Endothelial cell of umbilical vein (primary cell): ENCODE data around the gene SAMD10.

ENCODE experiments used
- CTCF ChIP-seq, 2 donors: IDR thresholded peaks; 1 replicate in 1 of 2; 2 replicates in 1 of 2; pipeline ENCODE4 v1.5.1; 2011; ENCODE audit warnings: low read length in 2 of 2, mild to moderate bottlenecking in 2 of 2, moderate library complexity in 2 of 2, control low read depth in 1 of 2, inconsistent platforms in 1 of 2, low read depth in 1 of 2; ENCODE audit not compliant: insufficient read depth in 1 of 2; ENCODE audit errors: extremely low read depth in 1 of 2
- EZH2 ChIP-seq: IDR thresholded peaks from 2 replicates; pipeline ENCODE4 v1.6.1; 2012; ENCODE audit warnings: borderline replicate concordance, low read depth, mild to moderate bottlenecking, moderate library complexity, low read length, inconsistent platforms; ENCODE audit not compliant: severe bottlenecking
- FOS ChIP-seq: IDR thresholded peaks from 2 replicates; pipeline ENCODE4 v1.6.1; 2011; ENCODE audit warnings: mild to moderate bottlenecking, low read length, moderate library complexity, borderline replicate concordance; ENCODE audit not compliant: insufficient read depth
- GATA2 ChIP-seq: IDR thresholded peaks from 2 replicates; pipeline ENCODE4 v1.7.0; 2011; ENCODE audit warnings: low read depth, mild to moderate bottlenecking, moderate library complexity, mixed read lengths, low read length; ENCODE audit not compliant: insufficient read length, insufficient read depth
- JUN ChIP-seq: IDR thresholded peaks from 2 replicates; pipeline ENCODE4 v1.6.1; 2011; ENCODE audit warnings: borderline replicate concordance, low read depth; ENCODE audit not compliant: insufficient read length, insufficient read depth
- MYC ChIP-seq: IDR thresholded peaks from one replicate; pipeline ENCODE4 v1.6.1; 2011; ENCODE audit warnings: mild to moderate bottlenecking, low read depth, low read length
- POLR2A ChIP-seq: IDR thresholded peaks from 2 replicates; pipeline ENCODE4 v1.6.1; 2012; ENCODE audit warnings: low read depth, mild to moderate bottlenecking, control low read depth, low read length
- POLR2AphosphoS5 ChIP-seq: IDR thresholded peaks from 2 replicates; pipeline ENCODE4 v1.6.1; 2012; ENCODE audit warnings: low read depth, mild to moderate bottlenecking, control low read depth, low read length, moderate library complexity; ENCODE audit not compliant: insufficient read depth
- TF ChIP-seq, protein P1 (sequence below): IDR thresholded peaks from 2 replicates; pipeline ENCODE4 v1.6.1; 2011; ENCODE audit not compliant: insufficient read depth, insufficient read length

DNA sequence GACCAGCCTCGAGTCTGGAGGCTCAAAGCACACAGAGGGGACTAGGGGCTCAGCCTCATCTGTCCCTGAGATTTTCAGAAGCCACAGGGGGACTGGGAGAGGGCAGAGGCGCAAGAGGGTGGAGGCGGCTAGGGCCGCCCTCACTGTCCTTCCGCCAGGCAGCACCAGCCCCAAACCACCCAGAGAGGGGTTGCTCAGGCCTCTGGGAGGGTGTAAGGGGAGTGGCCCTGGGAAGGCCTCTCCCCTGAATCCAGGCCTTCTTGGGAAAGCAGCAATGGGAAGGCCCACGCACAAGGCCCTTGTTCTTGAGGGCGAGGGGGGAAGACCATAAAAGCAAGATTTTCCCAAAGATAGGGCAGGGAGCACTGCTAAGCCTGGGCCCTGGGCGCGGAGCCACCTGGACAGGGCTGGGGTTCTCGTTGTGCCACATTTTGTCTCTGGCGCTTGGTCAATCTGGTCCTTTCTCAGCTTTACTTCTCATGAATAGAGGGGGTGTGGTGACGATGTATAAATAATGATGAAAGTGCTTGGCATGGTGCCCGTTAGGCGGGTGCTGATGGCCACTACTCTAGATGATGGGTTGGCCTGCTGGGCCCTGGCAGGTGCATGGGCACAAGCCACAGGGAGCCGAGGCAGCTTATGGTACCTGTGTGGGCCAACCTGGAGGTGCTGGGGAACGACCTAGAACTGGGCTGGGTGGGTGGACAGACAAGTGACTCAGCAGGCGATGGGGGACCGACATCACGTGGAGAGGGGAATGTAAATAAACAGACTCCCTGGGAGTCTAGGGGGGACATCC lies 4.8 kb downstream of the SAMD10 start:
- TF ChIP-seq CTCF (IDR thresholded peaks at IDR 0.05; ENCODE audit: extremely low read depth in 1 of 2, insufficient read depth in 1 of 2, low read depth in 1 of 2, low read length in 2 of 2) (no peak), MYC (no peak), POLR2AphosphoS5 (no peak), EZH2 (no peak), POLR2A (no peak), FOS (no peak), JUN (no peak), GATA2 (no peak)
- TF ChIP-seq, protein P1, sequence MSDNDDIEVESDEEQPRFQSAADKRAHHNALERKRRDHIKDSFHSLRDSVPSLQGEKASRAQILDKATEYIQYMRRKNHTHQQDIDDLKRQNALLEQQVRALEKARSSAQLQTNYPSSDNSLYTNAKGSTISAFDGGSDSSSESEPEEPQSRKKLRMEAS: no peak
